GM12878 (cell line): Measurements from ENCODE around the gene POLA1. TPM values are rescaled to one million over a fixed set of nuclear protein-coding genes. Genes with fewer than 3 reads are reported as not detected.

ENCODE experiments used
- ATAC-seq: fragments of 200-7000 bp; cut with Tn5 transposase; 3 replicates; pipeline ENCODE4 v1.9.1; 2020; ENCODE audit warnings: mild to moderate bottlenecking, moderate library complexity
- BruUV-seq: library from RNA; stranded (reverse); fragments of 400-500 nt; replicated peaks from 2 replicates; lab custom pipeline; 2021; lab: Mats Ljungman, UMichigan
- CTCF ChIA-PET: fragments of 300-600 bp; sonication (Branson Sonifier 250); formaldehyde crosslinking; extraction: SDS; loops from one replicate; lab custom pipeline; 2021; ENCODE audit warnings: inconsistent platforms; lab: Yijun Ruan, JAX
- POLR2A ChIA-PET: fragments of 350-600 bp; formaldehyde crosslinking; extraction: SDS; loops from one replicate; lab custom pipeline; 2021; ENCODE audit warnings: inconsistent platforms; lab: Charles Lee
- RAD21 ChIA-PET: fragments of 300-600 bp; sonication (Branson Sonifier 250); formaldehyde crosslinking; loops from one replicate; lab custom pipeline; 2023; ENCODE audit warnings: antibody characterized with exemption; ENCODE audit not compliant: unreplicated experiment; lab: Charles Lee
- SMC1A ChIA-PET: fragments of 300-600 bp; sonication (Branson Sonifier 250); formaldehyde crosslinking; loops from one replicate; lab custom pipeline; 2023; ENCODE audit not compliant: unreplicated experiment, uncharacterized antibody; lab: Charles Lee
- DNase-seq: peaks from one replicate; pipeline ENCODE4 v3.0.0-alpha.2; 2011; ENCODE audit warnings: low read depth, low spot score
- FAIRE-seq: peaks from 3 replicates; lab custom pipeline; 2011; peaks lifted over from hg19 to GRCh38; lab: Jason Lieb, UNC
- H2AFZ ChIP-seq: 2 replicates; pipeline ENCODE4 v1.6.0; 2011; ENCODE audit warnings: low read depth, low read length, control low read depth; ENCODE audit not compliant: control insufficient read depth
- H3K27ac ChIP-seq: 2 replicates; pipeline ENCODE4 v1.5.1; 2011; ENCODE audit warnings: control low read depth; ENCODE audit not compliant: control insufficient read depth, insufficient read depth
- H3K27me3 ChIP-seq, 2 experiments: replicated peaks in 1 of 2; 2 replicates each; pipeline versions ENCODE4 v1.6.0 to v1.6.1; 2011; ENCODE audit warnings: low read length in 1 of 2; ENCODE audit not compliant: control insufficient read depth in 2 of 2, insufficient read depth in 2 of 2
- H3K36me3 ChIP-seq, 2 experiments: 2 replicates each; pipeline ENCODE4 v1.5.1; 2011; ENCODE audit warnings: low read length in 1 of 2; ENCODE audit not compliant: control insufficient read depth in 2 of 2, insufficient read depth in 2 of 2
- H3K4me1 ChIP-seq: 2 replicates; pipeline ENCODE4 v1.6.1; 2011; ENCODE audit warnings: mild to moderate bottlenecking, low read length, moderate library complexity, mixed read lengths; ENCODE audit not compliant: control insufficient read depth, insufficient read depth
- H3K4me2 ChIP-seq: 2 replicates; pipeline ENCODE4 v1.6.0; 2011; ENCODE audit warnings: control low read depth; ENCODE audit not compliant: control insufficient read depth, insufficient read depth
- H3K4me3 ChIP-seq: fragments of 200-600 bp; sonication (generic); 2 replicates; pipeline ENCODE4 v1.5.1; 2016
- H3K79me2 ChIP-seq: 2 replicates; pipeline ENCODE4 v1.6.0; 2011; ENCODE audit warnings: low read length; ENCODE audit not compliant: control insufficient read depth, insufficient read depth
- H3K9ac ChIP-seq: 2 replicates; pipeline ENCODE4 v1.8.0; 2011; ENCODE audit warnings: low read length, control low read depth, mixed read lengths; ENCODE audit not compliant: control insufficient read depth, insufficient read depth
- H3K9me3 ChIP-seq: replicated peaks from 3 replicates; pipeline ENCODE4 v1.5.1; 2011; ENCODE audit warnings: mild to moderate bottlenecking, low read length; ENCODE audit not compliant: control insufficient read depth, insufficient read depth
- H4K20me1 ChIP-seq: 2 replicates; pipeline ENCODE4 v1.6.0; 2011; ENCODE audit not compliant: control insufficient read depth, insufficient read depth
- BCL3 ChIP-seq: IDR thresholded peaks from 2 replicates; pipeline ENCODE4 v1.6.1; 2011; ENCODE audit warnings: borderline replicate concordance, low read depth, mild to moderate bottlenecking, moderate library complexity, low read length; ENCODE audit not compliant: insufficient read depth, poor library complexity, severe bottlenecking
- CHD4 ChIP-seq: fragments of 200-600 bp; sonication (generic); IDR thresholded peaks from 2 replicates; pipeline ENCODE4 v1.6.1; 2016; ENCODE audit warnings: mild to moderate bottlenecking
- CREB1 ChIP-seq: IDR thresholded peaks from 2 replicates; pipeline ENCODE4 v1.6.1; 2012; ENCODE audit warnings: low read depth, mild to moderate bottlenecking, inconsistent platforms
- CREM ChIP-seq: IDR thresholded peaks from 2 replicates; pipeline ENCODE4 v1.6.1; 2014; ENCODE audit warnings: antibody characterized with exemption, low read depth
- E4F1 ChIP-seq: fragments of 450-650 bp; IDR thresholded peaks from 2 replicates; pipeline ENCODE4 v1.6.1; 2018; ENCODE audit warnings: borderline replicate concordance, mild to moderate bottlenecking; ENCODE audit not compliant: partially characterized antibody
- IKZF2 ChIP-seq, 2 experiments: fragments of 450-650 bp; IDR thresholded peaks; 2 replicates each; pipeline ENCODE4 v1.6.1; 2017; ENCODE audit warnings: mild to moderate bottlenecking in 2 of 2, moderate library complexity in 2 of 2
- LARP7 ChIP-seq: fragments of 450-650 bp; IDR thresholded peaks from 2 replicates; pipeline ENCODE4 v1.6.1; 2017; ENCODE audit warnings: mild to moderate bottlenecking
- MTA2 ChIP-seq: fragments of 450-650 bp; IDR thresholded peaks from 2 replicates; pipeline ENCODE4 v1.6.1; 2016; ENCODE audit warnings: low read depth, mild to moderate bottlenecking, moderate library complexity
- MYB ChIP-seq: fragments of 150-350 bp; IDR thresholded peaks from 2 replicates; pipeline ENCODE4 v1.6.1; 2014; ENCODE audit warnings: mild to moderate bottlenecking, low read depth, low read length, borderline replicate concordance
- NFXL1 ChIP-seq: fragments of 450-650 bp; IDR thresholded peaks from 2 replicates; pipeline ENCODE4 v1.6.1; 2017; ENCODE audit warnings: antibody characterized with exemption, mild to moderate bottlenecking, borderline replicate concordance
- PAX5 ChIP-seq: IDR thresholded peaks from 2 replicates; pipeline ENCODE4 v1.6.1; 2011; ENCODE audit warnings: low read depth, low read length, borderline replicate concordance
- SIN3A ChIP-seq: IDR thresholded peaks from 2 replicates; pipeline ENCODE4 v1.6.1; 2012; ENCODE audit warnings: low read depth, low read length, improper control_type of control experiment
- SKIL ChIP-seq: fragments of 450-650 bp; IDR thresholded peaks from 2 replicates; pipeline ENCODE4 v1.6.1; 2017; ENCODE audit warnings: mild to moderate bottlenecking, low read depth, inconsistent platforms; ENCODE audit not compliant: poor library complexity, severe bottlenecking
- SREBF2 ChIP-seq: IDR thresholded peaks from 2 replicates; pipeline ENCODE4 v1.6.1; 2012; ENCODE audit warnings: mild to moderate bottlenecking, low read length
- TBL1XR1 ChIP-seq: IDR thresholded peaks from 2 replicates; pipeline ENCODE4 v1.6.1; 2012; ENCODE audit warnings: low read depth, low read length, improper control_type of control experiment
- WGBS: methylation state at CpG from one replicate; pipeline ENCODE4 v1.1.6; 2016; ENCODE audit warnings: low lambda C conversion rate; ENCODE audit not compliant: insufficient replicate concordance, insufficient coverage; ENCODE audit errors: missing lambda C conversion rate; 5-methylcytosine and 5-hydroxymethylcytosine counted together
- in situ Hi-C: fragments of 300-500 bp; cut with MboI; formaldehyde crosslinking; loops from 9 replicates; pipeline ENCODE4 v1.14.3; 2018; ENCODE audit warnings: mixed read lengths
- intact Hi-C: fragments of 100-400 bp; cut with micrococcal nuclease; formaldehyde crosslinking; loops from one replicate; pipeline ENCODE4 v1.14.2; 2022; ENCODE audit not compliant: unreplicated experiment
- polyA plus RNA-seq, 11 experiments: library from polyadenylated mRNA; depleted of rRNA in 4 of 11; unstranded in 6 of 11; stranded (reverse) in 5 of 11; fragments of >200 nt; fragmentation: Nextera tagmentation in 4 of 11; fragmentation: Illumina TruSeq in 1 of 11; extraction: Ambion mirVana in 4 of 11; extraction: Trizol in 1 of 11; gene quantifications; 1 replicate in 1 of 11; 2 replicates in 10 of 11; pipeline versions ENCODE4 v1.2.1 to v1.2.3, GENCODE V29; 2011 to 2016; ENCODE audit warnings: inconsistent platforms in 2 of 11, missing spikeins in 2 of 11, low read depth in 1 of 11
- total RNA-seq, 4 experiments: library from RNA; depleted of rRNA in 3 of 4; stranded (reverse); fragments of >200 nt in 3 of 4; fragmentation: Illumina TruSeq in 1 of 4; extraction: Trizol in 1 of 4; gene quantifications; 2 replicates each; pipeline versions ENCODE4 v1.2.1 to v1.2.3, GENCODE V29; 2013 to 2021
- TF ChIP-seq, protein P1 (sequence below), 3 experiments: IDR thresholded peaks in 2 of 3; conservative IDR thresholded peaks in 1 of 3; 2 replicates each; pipeline ENCODE4 v1.5.1; 2011; ENCODE audit warnings: low read depth in 3 of 3, low read length in 3 of 3, mild to moderate bottlenecking in 3 of 3, control low read depth in 2 of 3, moderate library complexity in 2 of 3, inconsistent platforms in 1 of 3, mixed read lengths in 1 of 3; ENCODE audit not compliant: control insufficient read depth in 2 of 3, insufficient read depth in 1 of 3; ENCODE audit errors: extremely low read depth in 1 of 3

Gene POLA1
- total and polyA plus RNA-seq, 10 of the 15 experiments (the other 5 are each of a cell fraction or from before 2014, with no cell fraction given), result 6.5 to 34.7 (median 24.8) TPM

DNA sequence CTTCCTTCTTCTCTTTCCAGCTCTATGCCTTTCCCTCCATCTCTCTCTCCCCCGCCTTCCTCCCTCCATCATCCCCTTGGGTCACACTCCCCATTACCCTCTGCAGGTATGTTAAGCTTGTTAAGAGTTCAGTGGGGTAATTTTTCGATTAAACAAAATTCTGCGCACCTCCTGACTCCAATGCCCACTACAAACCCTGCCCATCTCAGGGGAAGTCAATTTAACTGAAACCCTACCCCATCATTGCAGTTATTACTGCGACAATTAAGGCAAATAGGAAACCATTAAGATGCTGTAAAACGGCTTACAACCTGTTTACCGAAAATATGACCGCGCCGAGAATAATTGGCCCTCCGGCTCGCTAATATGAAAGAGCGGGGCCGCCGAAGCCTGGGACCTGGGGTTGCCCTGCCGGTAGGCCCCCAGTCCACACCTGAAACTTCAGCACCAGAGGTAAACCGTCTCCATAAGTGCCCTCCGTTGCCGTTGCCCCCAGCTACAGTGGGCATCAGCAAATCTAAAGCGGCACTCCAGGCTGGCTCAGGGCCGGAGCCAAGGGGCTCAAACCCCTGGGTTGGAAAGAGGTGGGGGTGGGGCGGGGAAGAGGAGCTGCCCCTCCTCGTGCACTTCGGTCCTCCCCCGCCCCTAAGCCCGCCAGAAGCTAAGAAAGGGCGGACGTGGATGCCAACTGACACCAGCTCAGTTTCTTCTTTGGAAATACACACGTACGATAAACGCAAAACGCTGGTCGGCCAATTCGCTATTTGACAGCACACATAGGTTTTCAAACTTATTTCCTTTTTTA is 317.3 kb downstream of the POLA1 start:
- WGBS, result 47% methylated on average over 32 of the region's 33 CpGs
- SMC1A ChIA-PET, result interaction anchor here (0.7 kb wide), 1 partner anchor 28 kb away, joined by 3 read pairs; no protein-coding TSS in a partner anchor
- Histone ChIP-seq H3K27ac (no peak overlapping the region), H2AFZ (no peak overlapping the region), H3K36me3 (no peaks in the 10 kb centered on the region), H3K9ac (no peak overlapping the region), H3K4me1 (no peaks in the 10 kb centered on the region), H4K20me1 (no peaks in the 10 kb centered on the region), H3K79me2 (no peaks in the 10 kb centered on the region), H3K27me3 (peaks cover 0 to 12% of the 10 kb centered on the region in 2 experiments; a peak in 3 of 4 replicates), H3K9me3 (no peaks in the 10 kb centered on the region; the same call in 2 of the 3 replicates), H3K4me3 (no peak overlapping the region), H3K4me2 (no peak overlapping the region)
- intact Hi-C loops, result no loop called here
- in situ Hi-C loops, result no loop called here
- DNase-seq, result no peak
- CTCF ChIA-PET, result no interaction called here
- FAIRE-seq, result no peak
- POLR2A ChIA-PET, result no interaction called here
- no peak for ATAC-seq
- BruUV-seq, result no TSS peak
- RAD21 ChIA-PET, result no interaction called here
- TF ChIP-seq NFXL1 (no peak), SIN3A (no peak), IKZF2 (IDR thresholded peaks at IDR 0.05) (no peak), LARP7 (no peak), PAX5 (no peak), BCL3 (no peak), E4F1 (no peak), MTA2 (no peak), MYB (no peak), SREBF2 (no peak), SKIL (no peak), CREB1 (no peak), TBL1XR1 (no peak), CREM (no peak), CHD4 (no peak)
- TF ChIP-seq, protein P1, sequence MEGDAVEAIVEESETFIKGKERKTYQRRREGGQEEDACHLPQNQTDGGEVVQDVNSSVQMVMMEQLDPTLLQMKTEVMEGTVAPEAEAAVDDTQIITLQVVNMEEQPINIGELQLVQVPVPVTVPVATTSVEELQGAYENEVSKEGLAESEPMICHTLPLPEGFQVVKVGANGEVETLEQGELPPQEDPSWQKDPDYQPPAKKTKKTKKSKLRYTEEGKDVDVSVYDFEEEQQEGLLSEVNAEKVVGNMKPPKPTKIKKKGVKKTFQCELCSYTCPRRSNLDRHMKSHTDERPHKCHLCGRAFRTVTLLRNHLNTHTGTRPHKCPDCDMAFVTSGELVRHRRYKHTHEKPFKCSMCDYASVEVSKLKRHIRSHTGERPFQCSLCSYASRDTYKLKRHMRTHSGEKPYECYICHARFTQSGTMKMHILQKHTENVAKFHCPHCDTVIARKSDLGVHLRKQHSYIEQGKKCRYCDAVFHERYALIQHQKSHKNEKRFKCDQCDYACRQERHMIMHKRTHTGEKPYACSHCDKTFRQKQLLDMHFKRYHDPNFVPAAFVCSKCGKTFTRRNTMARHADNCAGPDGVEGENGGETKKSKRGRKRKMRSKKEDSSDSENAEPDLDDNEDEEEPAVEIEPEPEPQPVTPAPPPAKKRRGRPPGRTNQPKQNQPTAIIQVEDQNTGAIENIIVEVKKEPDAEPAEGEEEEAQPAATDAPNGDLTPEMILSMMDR (IDR thresholded peaks at IDR 0.05 in 2 of 3, conservative IDR thresholded peaks at IDR 0.05 in 1 of 3; ENCODE audit: control insufficient read depth in 2 of 3, extremely low read depth in 1 of 3, insufficient read depth in 1 of 3, low read depth in 3 of 3, low read length in 3 of 3), result no peak
